ENCODE data around the gene LPP. TPM values are rescaled to one million over a fixed set of nuclear protein-coding genes. Genes with fewer than 3 reads are reported as not detected.

Gene LPP
- total and polyA plus RNA-seq, 9 of the 15 experiments (the other 6 are each of a cell fraction or from before 2014, with no cell fraction given), result 0.07 to 0.18 TPM; not detected in 7

DNA sequence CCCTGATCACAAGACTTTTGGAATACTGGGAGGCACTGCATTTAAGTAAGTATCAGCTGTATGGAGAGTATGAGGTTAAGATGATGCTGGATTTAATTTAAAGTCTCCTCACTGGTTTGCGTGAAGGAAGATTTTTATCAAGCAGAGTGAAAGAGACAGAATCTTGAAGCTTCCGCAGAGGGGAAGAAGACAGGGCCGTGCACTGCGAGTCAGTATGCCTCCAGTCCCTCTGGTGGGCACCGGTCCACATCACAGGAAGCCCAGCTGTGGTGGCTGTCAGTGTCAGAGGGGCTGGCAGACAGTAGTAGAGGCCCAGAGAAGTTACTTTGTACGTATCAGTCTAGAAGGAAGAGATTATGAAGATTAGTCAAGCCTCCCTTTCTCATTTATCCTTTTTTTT is 638.8 kb downstream of the LPP start:
- no peak for FAIRE-seq
- Histone ChIP-seq H3K36me3 (ENCODE audit: control insufficient read depth, insufficient read depth, low read length) (no peaks in the 10 kb centered on the region), H3K27me3 (ENCODE audit: control insufficient read depth in 2 of 2, insufficient read depth in 2 of 2, low read length in 2 of 2) (no peaks in the 10 kb centered on the region), H3K9ac (ENCODE audit: insufficient read depth in 1 of 2, low read depth in 2 of 2, low read length in 2 of 2) (no peak overlapping the region), H3K9me1 (ENCODE audit: control insufficient read depth, insufficient read depth, low read length) (no peaks in the 10 kb centered on the region), H3K4me3 (no peak overlapping the region), H4K20me1 (replicated peaks; ENCODE audit: control insufficient read depth, insufficient read depth, low read length) (no peaks in the 10 kb centered on the region), H3K27ac (ENCODE audit: extremely low read depth, low read depth, low read length) (no peak overlapping the region), H2AFZ (ENCODE audit: low read depth, low read length) (no peak overlapping the region), H3K79me2 (ENCODE audit: control insufficient read depth, insufficient read depth, low read length) (no peaks in the 10 kb centered on the region), H3K4me1 (replicated peaks in 1 of 2; ENCODE audit: control insufficient read depth in 2 of 2, insufficient read depth in 2 of 2, low read length in 2 of 2) (no peaks in the 10 kb centered on the region), H3K4me2 (ENCODE audit: insufficient read depth, low read length) (no peak overlapping the region), H3K9me3 (replicated peaks; ENCODE audit: control insufficient read depth, insufficient read depth, low read depth, low read length) (no peaks in the 10 kb centered on the region)
- WGBS (ENCODE audit: insufficient coverage, low coverage, missing lambda C conversion rate), result 2% methylated on average over 6 of the region's 6 CpGs
- no peak for ATAC-seq
- ChIA-PET CTCF (ENCODE audit: low intra/inter-chr PET ratio) (no interaction called here), POLR2A (no interaction called here)
- intact Hi-C loops (cut with micrococcal nuclease), result no loop called here
- in situ Hi-C loops (cut with MboI), result no loop called here
- DNase-seq (ENCODE audit: extremely low read depth in 1 of 4, low spot score in 3 of 4), result no peak
- BruUV-seq (replicated peaks), result no TSS peak
- TF ChIP-seq, protein P1, sequence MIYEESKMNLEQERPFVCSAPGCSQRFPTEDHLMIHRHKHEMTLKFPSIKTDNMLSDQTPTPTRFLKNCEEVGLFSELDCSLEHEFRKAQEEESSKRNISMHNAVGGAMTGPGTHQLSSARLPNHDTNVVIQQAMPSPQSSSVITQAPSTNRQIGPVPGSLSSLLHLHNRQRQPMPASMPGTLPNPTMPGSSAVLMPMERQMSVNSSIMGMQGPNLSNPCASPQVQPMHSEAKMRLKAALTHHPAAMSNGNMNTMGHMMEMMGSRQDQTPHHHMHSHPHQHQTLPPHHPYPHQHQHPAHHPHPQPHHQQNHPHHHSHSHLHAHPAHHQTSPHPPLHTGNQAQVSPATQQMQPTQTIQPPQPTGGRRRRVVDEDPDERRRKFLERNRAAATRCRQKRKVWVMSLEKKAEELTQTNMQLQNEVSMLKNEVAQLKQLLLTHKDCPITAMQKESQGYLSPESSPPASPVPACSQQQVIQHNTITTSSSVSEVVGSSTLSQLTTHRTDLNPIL (CRISPR knock-in tag; IDR thresholded peaks at IDR 0.05), result no peak
- TF ChIP-seq, protein P2, sequence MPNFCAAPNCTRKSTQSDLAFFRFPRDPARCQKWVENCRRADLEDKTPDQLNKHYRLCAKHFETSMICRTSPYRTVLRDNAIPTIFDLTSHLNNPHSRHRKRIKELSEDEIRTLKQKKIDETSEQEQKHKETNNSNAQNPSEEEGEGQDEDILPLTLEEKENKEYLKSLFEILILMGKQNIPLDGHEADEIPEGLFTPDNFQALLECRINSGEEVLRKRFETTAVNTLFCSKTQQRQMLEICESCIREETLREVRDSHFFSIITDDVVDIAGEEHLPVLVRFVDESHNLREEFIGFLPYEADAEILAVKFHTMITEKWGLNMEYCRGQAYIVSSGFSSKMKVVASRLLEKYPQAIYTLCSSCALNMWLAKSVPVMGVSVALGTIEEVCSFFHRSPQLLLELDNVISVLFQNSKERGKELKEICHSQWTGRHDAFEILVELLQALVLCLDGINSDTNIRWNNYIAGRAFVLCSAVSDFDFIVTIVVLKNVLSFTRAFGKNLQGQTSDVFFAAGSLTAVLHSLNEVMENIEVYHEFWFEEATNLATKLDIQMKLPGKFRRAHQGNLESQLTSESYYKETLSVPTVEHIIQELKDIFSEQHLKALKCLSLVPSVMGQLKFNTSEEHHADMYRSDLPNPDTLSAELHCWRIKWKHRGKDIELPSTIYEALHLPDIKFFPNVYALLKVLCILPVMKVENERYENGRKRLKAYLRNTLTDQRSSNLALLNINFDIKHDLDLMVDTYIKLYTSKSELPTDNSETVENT (CRISPR knock-in tag; IDR thresholded peaks at IDR 0.05), result no peak
- TF ChIP-seq BACH1 (tag; IDR thresholded peaks at IDR 0.05) (no peak), JUN (IDR thresholded peaks at IDR 0.05; ENCODE audit: borderline replicate concordance, low read depth, low read length) (no peak), JUN (CRISPR knock-in tag; IDR thresholded peaks at IDR 0.05; ENCODE audit: borderline replicate concordance) (no peak), CREM (IDR thresholded peaks at IDR 0.05; ENCODE audit: low read depth) (no peak), ZNF134 (CRISPR knock-in tag; conservative IDR thresholded peaks at IDR 0.05) (no peak)
- TF ChIP-seq, protein P3, sequence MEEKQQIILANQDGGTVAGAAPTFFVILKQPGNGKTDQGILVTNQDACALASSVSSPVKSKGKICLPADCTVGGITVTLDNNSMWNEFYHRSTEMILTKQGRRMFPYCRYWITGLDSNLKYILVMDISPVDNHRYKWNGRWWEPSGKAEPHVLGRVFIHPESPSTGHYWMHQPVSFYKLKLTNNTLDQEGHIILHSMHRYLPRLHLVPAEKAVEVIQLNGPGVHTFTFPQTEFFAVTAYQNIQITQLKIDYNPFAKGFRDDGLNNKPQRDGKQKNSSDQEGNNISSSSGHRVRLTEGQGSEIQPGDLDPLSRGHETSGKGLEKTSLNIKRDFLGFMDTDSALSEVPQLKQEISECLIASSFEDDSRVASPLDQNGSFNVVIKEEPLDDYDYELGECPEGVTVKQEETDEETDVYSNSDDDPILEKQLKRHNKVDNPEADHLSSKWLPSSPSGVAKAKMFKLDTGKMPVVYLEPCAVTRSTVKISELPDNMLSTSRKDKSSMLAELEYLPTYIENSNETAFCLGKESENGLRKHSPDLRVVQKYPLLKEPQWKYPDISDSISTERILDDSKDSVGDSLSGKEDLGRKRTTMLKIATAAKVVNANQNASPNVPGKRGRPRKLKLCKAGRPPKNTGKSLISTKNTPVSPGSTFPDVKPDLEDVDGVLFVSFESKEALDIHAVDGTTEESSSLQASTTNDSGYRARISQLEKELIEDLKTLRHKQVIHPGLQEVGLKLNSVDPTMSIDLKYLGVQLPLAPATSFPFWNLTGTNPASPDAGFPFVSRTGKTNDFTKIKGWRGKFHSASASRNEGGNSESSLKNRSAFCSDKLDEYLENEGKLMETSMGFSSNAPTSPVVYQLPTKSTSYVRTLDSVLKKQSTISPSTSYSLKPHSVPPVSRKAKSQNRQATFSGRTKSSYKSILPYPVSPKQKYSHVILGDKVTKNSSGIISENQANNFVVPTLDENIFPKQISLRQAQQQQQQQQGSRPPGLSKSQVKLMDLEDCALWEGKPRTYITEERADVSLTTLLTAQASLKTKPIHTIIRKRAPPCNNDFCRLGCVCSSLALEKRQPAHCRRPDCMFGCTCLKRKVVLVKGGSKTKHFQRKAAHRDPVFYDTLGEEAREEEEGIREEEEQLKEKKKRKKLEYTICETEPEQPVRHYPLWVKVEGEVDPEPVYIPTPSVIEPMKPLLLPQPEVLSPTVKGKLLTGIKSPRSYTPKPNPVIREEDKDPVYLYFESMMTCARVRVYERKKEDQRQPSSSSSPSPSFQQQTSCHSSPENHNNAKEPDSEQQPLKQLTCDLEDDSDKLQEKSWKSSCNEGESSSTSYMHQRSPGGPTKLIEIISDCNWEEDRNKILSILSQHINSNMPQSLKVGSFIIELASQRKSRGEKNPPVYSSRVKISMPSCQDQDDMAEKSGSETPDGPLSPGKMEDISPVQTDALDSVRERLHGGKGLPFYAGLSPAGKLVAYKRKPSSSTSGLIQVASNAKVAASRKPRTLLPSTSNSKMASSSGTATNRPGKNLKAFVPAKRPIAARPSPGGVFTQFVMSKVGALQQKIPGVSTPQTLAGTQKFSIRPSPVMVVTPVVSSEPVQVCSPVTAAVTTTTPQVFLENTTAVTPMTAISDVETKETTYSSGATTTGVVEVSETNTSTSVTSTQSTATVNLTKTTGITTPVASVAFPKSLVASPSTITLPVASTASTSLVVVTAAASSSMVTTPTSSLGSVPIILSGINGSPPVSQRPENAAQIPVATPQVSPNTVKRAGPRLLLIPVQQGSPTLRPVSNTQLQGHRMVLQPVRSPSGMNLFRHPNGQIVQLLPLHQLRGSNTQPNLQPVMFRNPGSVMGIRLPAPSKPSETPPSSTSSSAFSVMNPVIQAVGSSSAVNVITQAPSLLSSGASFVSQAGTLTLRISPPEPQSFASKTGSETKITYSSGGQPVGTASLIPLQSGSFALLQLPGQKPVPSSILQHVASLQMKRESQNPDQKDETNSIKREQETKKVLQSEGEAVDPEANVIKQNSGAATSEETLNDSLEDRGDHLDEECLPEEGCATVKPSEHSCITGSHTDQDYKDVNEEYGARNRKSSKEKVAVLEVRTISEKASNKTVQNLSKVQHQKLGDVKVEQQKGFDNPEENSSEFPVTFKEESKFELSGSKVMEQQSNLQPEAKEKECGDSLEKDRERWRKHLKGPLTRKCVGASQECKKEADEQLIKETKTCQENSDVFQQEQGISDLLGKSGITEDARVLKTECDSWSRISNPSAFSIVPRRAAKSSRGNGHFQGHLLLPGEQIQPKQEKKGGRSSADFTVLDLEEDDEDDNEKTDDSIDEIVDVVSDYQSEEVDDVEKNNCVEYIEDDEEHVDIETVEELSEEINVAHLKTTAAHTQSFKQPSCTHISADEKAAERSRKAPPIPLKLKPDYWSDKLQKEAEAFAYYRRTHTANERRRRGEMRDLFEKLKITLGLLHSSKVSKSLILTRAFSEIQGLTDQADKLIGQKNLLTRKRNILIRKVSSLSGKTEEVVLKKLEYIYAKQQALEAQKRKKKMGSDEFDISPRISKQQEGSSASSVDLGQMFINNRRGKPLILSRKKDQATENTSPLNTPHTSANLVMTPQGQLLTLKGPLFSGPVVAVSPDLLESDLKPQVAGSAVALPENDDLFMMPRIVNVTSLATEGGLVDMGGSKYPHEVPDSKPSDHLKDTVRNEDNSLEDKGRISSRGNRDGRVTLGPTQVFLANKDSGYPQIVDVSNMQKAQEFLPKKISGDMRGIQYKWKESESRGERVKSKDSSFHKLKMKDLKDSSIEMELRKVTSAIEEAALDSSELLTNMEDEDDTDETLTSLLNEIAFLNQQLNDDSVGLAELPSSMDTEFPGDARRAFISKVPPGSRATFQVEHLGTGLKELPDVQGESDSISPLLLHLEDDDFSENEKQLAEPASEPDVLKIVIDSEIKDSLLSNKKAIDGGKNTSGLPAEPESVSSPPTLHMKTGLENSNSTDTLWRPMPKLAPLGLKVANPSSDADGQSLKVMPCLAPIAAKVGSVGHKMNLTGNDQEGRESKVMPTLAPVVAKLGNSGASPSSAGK (IDR thresholded peaks at IDR 0.05), result no peak

All from K562 (cell line).